ENCODE results near the gene CRLF1.

CRLF1 gene

GRCh38 chr19:18609717-18610051 lies 3.1 kb upstream of the CRLF1 start:
- H3K9me2 ChIP-seq (ENCODE audit: low read depth, low read length), result no peaks in the 10 kb centered on the region
- H3K79me2 ChIP-seq (ENCODE audit: insufficient read depth, low read length), result no peaks in the 10 kb centered on the region
- no peaks in the 10 kb centered on the region for H3K9me3 ChIP-seq (ENCODE audit: low read length)
- H4K20me1 ChIP-seq (ENCODE audit: insufficient read depth, low read length), result no peaks in the 10 kb centered on the region
- no peak overlapping the region for H3K4me2 ChIP-seq (ENCODE audit: low read length)
- H3K27ac ChIP-seq (ENCODE audit: low read depth, low read length, poor library complexity, severe bottlenecking), result no peak overlapping the region
- no peaks in the 10 kb centered on the region for H3K4me1 ChIP-seq (ENCODE audit: insufficient read depth, low read length, severe bottlenecking)
- no peak overlapping the region for H3K4me3 ChIP-seq (ENCODE audit: low read depth, low read length, poor library complexity, severe bottlenecking)
- no peak overlapping the region for H2AFZ ChIP-seq (ENCODE audit: low read length)
- no peak overlapping the region for H3K9ac ChIP-seq (ENCODE audit: low read length)
- no peak for TF ChIP-seq EZH2 (IDR thresholded peaks at IDR 0.05; ENCODE audit: borderline replicate concordance, low read length)
- TF ChIP-seq CTCF (IDR thresholded peaks at IDR 0.05; ENCODE audit: low read length), result no peak
- H3K36me3 ChIP-seq (ENCODE audit: insufficient read depth, low read length), result no peaks in the 10 kb centered on the region
- H3F3A ChIP-seq (ENCODE audit: insufficient read depth, low read length), result no peaks in the 10 kb centered on the region
- H3K27me3 ChIP-seq (ENCODE audit: insufficient read depth, low read length), result peaks cover 17% of the 10 kb centered on the region

- no peak overlapping the region for H2AFZ ChIP-seq (ENCODE audit: low read length)
- H3K9ac ChIP-seq (ENCODE audit: low read length), result no peak overlapping the region
- H3K9me2 ChIP-seq (ENCODE audit: low read depth, low read length), result no peaks in the 10 kb centered on the region
- H3K4me1 ChIP-seq (ENCODE audit: insufficient read depth, low read length, severe bottlenecking), result no peaks in the 10 kb centered on the region
- TF ChIP-seq EZH2 (IDR thresholded peaks at IDR 0.05; ENCODE audit: borderline replicate concordance, low read length), result no peak
- no peak for TF ChIP-seq CTCF (IDR thresholded peaks at IDR 0.05; ENCODE audit: low read length)
- H3K79me2 ChIP-seq (ENCODE audit: insufficient read depth, low read length), result no peaks in the 10 kb centered on the region
- H3K27me3 ChIP-seq (ENCODE audit: insufficient read depth, low read length), result peaks cover 23% of the 10 kb centered on the region
- H3K9me3 ChIP-seq (ENCODE audit: low read length), result no peaks in the 10 kb centered on the region
- no peaks in the 10 kb centered on the region for H4K20me1 ChIP-seq (ENCODE audit: insufficient read depth, low read length)
- no peaks in the 10 kb centered on the region for H3F3A ChIP-seq (ENCODE audit: insufficient read depth, low read length)
- H3K27ac ChIP-seq (ENCODE audit: low read depth, low read length, poor library complexity, severe bottlenecking), result no peak overlapping the region
- no peaks in the 10 kb centered on the region for H3K36me3 ChIP-seq (ENCODE audit: insufficient read depth, low read length)
- H3K4me3 ChIP-seq (ENCODE audit: low read depth, low read length, poor library complexity, severe bottlenecking), result no peak overlapping the region
- H3K4me2 ChIP-seq (ENCODE audit: low read length), result no peak overlapping the region
These were observed 2.5 kb upstream of the CRLF1 start for GRCh38 chr19:18608805-18609716.

- Histone ChIP-seq H3K79me2 (ENCODE audit: insufficient read depth, low read length) (no peaks in the 10 kb centered on the region), H3F3A (ENCODE audit: insufficient read depth, low read length) (no peaks in the 10 kb centered on the region), H3K36me3 (ENCODE audit: insufficient read depth, low read length) (no peaks in the 10 kb centered on the region), H3K27me3 (ENCODE audit: insufficient read depth, low read length) (peaks cover 25% of the 10 kb centered on the region), H3K9me3 (ENCODE audit: low read length) (no peaks in the 10 kb centered on the region), H2AFZ (ENCODE audit: low read length) (no peak overlapping the region), H3K4me3 (ENCODE audit: low read depth, low read length, poor library complexity, severe bottlenecking) (no peak overlapping the region), H4K20me1 (ENCODE audit: insufficient read depth, low read length) (no peaks in the 10 kb centered on the region), H3K9me2 (ENCODE audit: low read depth, low read length) (no peaks in the 10 kb centered on the region), H3K27ac (ENCODE audit: low read depth, low read length, poor library complexity, severe bottlenecking) (no peak overlapping the region), H3K4me2 (ENCODE audit: low read length) (no peak overlapping the region), H3K9ac (ENCODE audit: low read length) (no peak overlapping the region), H3K4me1 (ENCODE audit: insufficient read depth, low read length, severe bottlenecking) (no peaks in the 10 kb centered on the region)
- TF ChIP-seq EZH2 (IDR thresholded peaks at IDR 0.05; ENCODE audit: borderline replicate concordance, low read length) (no peak), CTCF (IDR thresholded peaks at IDR 0.05; ENCODE audit: low read length) (no peak)
These were observed 1.7 kb upstream of the CRLF1 start for GRCh38 chr19:18608102-18608804.

Measured in OCI-LY1 (cell line).